Caco-2 (cell line): ENCODE data around the gene C1QL1. TPM values are rescaled to one million over a fixed set of nuclear protein-coding genes. Genes with fewer than 3 reads are reported as not detected.

Experiments used
- BruUV-seq: library from RNA; stranded (reverse); fragments of 400-500 nt; replicated peaks from 2 replicates; lab custom pipeline; 2021; lab: Mats Ljungman, UMichigan
- CTCF ChIA-PET: fragments of 300-600 bp; sonication (Branson Sonifier 250); formaldehyde crosslinking; loops from one replicate; lab custom pipeline; 2022; ENCODE audit warnings: antibody characterized with exemption; lab: Charles Lee
- POLR2A ChIA-PET: fragments of 300-600 bp; sonication (Branson Sonifier 250); formaldehyde crosslinking; loops from one replicate; lab custom pipeline; 2022; ENCODE audit warnings: antibody characterized with exemption; lab: Charles Lee
- DNase-seq, 2 experiments: peaks; one replicate each; pipeline versions ENCODE4 v3.0.0 to v3.0.0-alpha.2; 2020 to 2022
- H3K27me3 ChIP-seq: replicated peaks from 2 replicates; pipeline ENCODE4 v1.6.0; 2011; ENCODE audit warnings: low read length; ENCODE audit not compliant: control insufficient read depth, insufficient read depth
- H3K36me3 ChIP-seq: 2 replicates; pipeline ENCODE4 v1.5.1; 2011; ENCODE audit warnings: low read length; ENCODE audit not compliant: control insufficient read depth, insufficient read depth
- H3K4me1 ChIP-seq: fragments of 250-450 bp; sonication (Bioruptor Pico); 2 replicates; pipeline ENCODE4 v1.5.1; 2020; ENCODE audit warnings: mild to moderate bottlenecking
- H3K4me3 ChIP-seq: 2 replicates; pipeline ENCODE4 v1.5.1; 2011; ENCODE audit warnings: low read depth, mild to moderate bottlenecking, control low read depth, low read length
- H3K9me3 ChIP-seq: fragments of 250-450 bp; sonication (Bioruptor Pico); 2 replicates; pipeline ENCODE4 v1.5.1; 2020; ENCODE audit warnings: mild to moderate bottlenecking, moderate library complexity
- H3K27ac Mint-ChIP-seq: one replicate; pipeline ENCODE4 v1.8.0; 2022; ENCODE audit warnings: mixed read lengths; ENCODE audit not compliant: unreplicated experiment
- H3K27me3 Mint-ChIP-seq: one replicate; pipeline ENCODE4 v1.8.0; 2022; ENCODE audit warnings: mixed read lengths; ENCODE audit not compliant: insufficient read depth, unreplicated experiment
- H3K36me3 Mint-ChIP-seq: one replicate; pipeline ENCODE4 v1.8.0; 2022; ENCODE audit warnings: mild to moderate bottlenecking, mixed read lengths; ENCODE audit not compliant: insufficient read depth, unreplicated experiment
- H3K4me1 Mint-ChIP-seq: one replicate; pipeline ENCODE4 v1.8.0; 2022; ENCODE audit warnings: low read depth, mixed read lengths; ENCODE audit not compliant: unreplicated experiment
- H3K4me3 Mint-ChIP-seq: one replicate; pipeline ENCODE4 v1.8.0; 2022; ENCODE audit warnings: mild to moderate bottlenecking, moderate library complexity, mixed read lengths; ENCODE audit not compliant: unreplicated experiment
- H3K9me3 Mint-ChIP-seq: one replicate; pipeline ENCODE4 v1.8.0; 2022; ENCODE audit warnings: mixed read lengths; ENCODE audit not compliant: unreplicated experiment
- CTCF ChIP-seq, 2 experiments: fragments of 200-600 bp in 1 of 2; IDR thresholded peaks; 1 replicate in 1 of 2; 2 replicates in 1 of 2; pipeline versions ENCODE4 v1.5.1 to v1.8.0; 2011 to 2022; ENCODE audit warnings: antibody characterized with exemption in 1 of 2, control low read depth in 1 of 2, inconsistent platforms in 1 of 2, low read depth in 1 of 2, low read length in 1 of 2, mild to moderate bottlenecking in 1 of 2, moderate library complexity in 1 of 2; ENCODE audit not compliant: insufficient read depth in 1 of 2, severe bottlenecking in 1 of 2, unreplicated experiment in 1 of 2
- intact Hi-C: fragments of 100-400 bp; cut with micrococcal nuclease; formaldehyde crosslinking; loops from one replicate; pipeline ENCODE4 v1.10.0; 2022; ENCODE audit not compliant: unreplicated experiment
- total RNA-seq: library from RNA; stranded (reverse); gene quantifications from 2 replicates; pipeline ENCODE4 v1.2.3, GENCODE V29; 2022

Gene C1QL1
- total RNA-seq, 1 experiment from 2014 or later: 5.2 TPM

- Mint-ChIP-seq H3K4me1 (no peaks in the 10 kb centered on the region), H3K27me3 (no peaks in the 10 kb centered on the region), H3K4me3 (no peak overlapping the region), H3K9me3 (no peaks in the 10 kb centered on the region), H3K36me3 (peaks cover 74% of the 10 kb centered on the region), H3K27ac (no peak overlapping the region)
- ChIA-PET CTCF (no interaction called here), POLR2A (no interaction called here)
- BruUV-seq: no TSS peak
- Histone ChIP-seq H3K4me3 (no peak overlapping the region), H3K27me3 (no peaks in the 10 kb centered on the region), H3K9me3 (no peaks in the 10 kb centered on the region), H3K36me3 (peaks cover 8% of the 10 kb centered on the region), H3K4me1 (no peaks in the 10 kb centered on the region)
- TF ChIP-seq CTCF (IDR thresholded peaks at IDR 0.05; ENCODE audit: insufficient read depth in 1 of 2, low read depth in 1 of 2, low read length in 1 of 2, severe bottlenecking in 1 of 2, unreplicated experiment in 1 of 2): no peak
- intact Hi-C loops: no loop called here
- peak in 1 of 2 experiments; percentile 23 for DNase-seq
Measured at GRCh38 chr17:44928136-44928535, 40.0 kb downstream of the C1QL1 start.

- intact Hi-C loops: no loop called here
- Mint-ChIP-seq H3K27me3 (no peaks in the 10 kb centered on the region), H3K27ac (no peak overlapping the region), H3K4me3 (no peak overlapping the region), H3K36me3 (peaks cover 77% of the 10 kb centered on the region), H3K4me1 (no peaks in the 10 kb centered on the region), H3K9me3 (no peaks in the 10 kb centered on the region)
- Histone ChIP-seq H3K4me3 (no peak overlapping the region), H3K36me3 (peaks cover 8% of the 10 kb centered on the region), H3K27me3 (no peaks in the 10 kb centered on the region), H3K9me3 (no peaks in the 10 kb centered on the region), H3K4me1 (no peaks in the 10 kb centered on the region)
- TF ChIP-seq CTCF (IDR thresholded peaks at IDR 0.05; ENCODE audit: insufficient read depth in 1 of 2, low read depth in 1 of 2, low read length in 1 of 2, severe bottlenecking in 1 of 2, unreplicated experiment in 1 of 2): no peak
- DNase-seq: peak in 1 of 2 experiments; percentile 31
- ChIA-PET POLR2A (no interaction called here), CTCF (no interaction called here)
- BruUV-seq: no TSS peak
Measured at GRCh38 chr17:44927696-44928095, 40.4 kb downstream of the C1QL1 start.

GRCh38 chr17:44926821-44927525 is 41.1 kb downstream of the C1QL1 start:
- Histone ChIP-seq H3K36me3 (peaks cover 6% of the 10 kb centered on the region), H3K9me3 (no peaks in the 10 kb centered on the region), H3K4me1 (no peaks in the 10 kb centered on the region), H3K27me3 (no peaks in the 10 kb centered on the region), H3K4me3 (no peak overlapping the region)
- DNase-seq: peak in 1 of 2 experiments; percentile 6
- ChIA-PET CTCF (interaction anchor here (0.6 to 0.9 kb wide), 3 partner anchors 10 to 92 kb away, joined by 3 to 7 read pairs (median 5); no protein-coding TSS in a partner anchor), POLR2A (no interaction called here)
- Mint-ChIP-seq H3K27ac (no peak overlapping the region), H3K4me1 (no peaks in the 10 kb centered on the region), H3K4me3 (no peak overlapping the region), H3K36me3 (peaks cover 76% of the 10 kb centered on the region), H3K9me3 (no peaks in the 10 kb centered on the region), H3K27me3 (no peaks in the 10 kb centered on the region)
- intact Hi-C loops: no loop called here
- TF ChIP-seq CTCF (IDR thresholded peaks at IDR 0.05; ENCODE audit: insufficient read depth in 1 of 2, low read depth in 1 of 2, low read length in 1 of 2, severe bottlenecking in 1 of 2, unreplicated experiment in 1 of 2): no peak
- no TSS peak for BruUV-seq
